GM21619 (cell line): ENCODE measurements around the gene TTI1.
"Not testable (repeated sequence)": the region's sequence is repeated elsewhere in the genome, so short reads cannot be mapped to it uniquely, and the experiment has no call there.

Experiments
- ATAC-seq: cut with Tn5 transposase; IDR thresholded peaks from one replicate; pipeline ENCODE4 v1.9.1; 2021; ENCODE audit not compliant: unreplicated experiment

The TTI1 gene

DNA sequence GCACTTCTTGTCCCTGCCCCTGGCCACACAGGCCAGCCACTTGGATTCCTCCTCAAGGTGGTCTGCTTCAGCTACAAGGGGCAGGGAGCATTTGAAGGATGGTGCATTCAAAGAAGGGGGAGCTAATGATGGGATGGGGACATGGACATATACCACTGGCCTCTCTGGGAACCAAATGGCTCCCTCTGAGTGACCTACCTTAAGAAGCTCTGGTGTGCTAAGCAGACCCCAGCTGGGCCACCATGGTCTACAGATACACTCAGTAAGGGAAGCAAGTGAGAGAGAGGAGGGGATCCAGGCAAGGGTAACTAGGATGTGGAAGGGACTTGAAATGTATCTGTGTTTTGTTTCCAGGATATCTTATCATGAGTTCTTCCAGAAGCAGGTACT is 62.4 kb downstream of the TTI1 start:
- ATAC-seq: no peak

DNA sequence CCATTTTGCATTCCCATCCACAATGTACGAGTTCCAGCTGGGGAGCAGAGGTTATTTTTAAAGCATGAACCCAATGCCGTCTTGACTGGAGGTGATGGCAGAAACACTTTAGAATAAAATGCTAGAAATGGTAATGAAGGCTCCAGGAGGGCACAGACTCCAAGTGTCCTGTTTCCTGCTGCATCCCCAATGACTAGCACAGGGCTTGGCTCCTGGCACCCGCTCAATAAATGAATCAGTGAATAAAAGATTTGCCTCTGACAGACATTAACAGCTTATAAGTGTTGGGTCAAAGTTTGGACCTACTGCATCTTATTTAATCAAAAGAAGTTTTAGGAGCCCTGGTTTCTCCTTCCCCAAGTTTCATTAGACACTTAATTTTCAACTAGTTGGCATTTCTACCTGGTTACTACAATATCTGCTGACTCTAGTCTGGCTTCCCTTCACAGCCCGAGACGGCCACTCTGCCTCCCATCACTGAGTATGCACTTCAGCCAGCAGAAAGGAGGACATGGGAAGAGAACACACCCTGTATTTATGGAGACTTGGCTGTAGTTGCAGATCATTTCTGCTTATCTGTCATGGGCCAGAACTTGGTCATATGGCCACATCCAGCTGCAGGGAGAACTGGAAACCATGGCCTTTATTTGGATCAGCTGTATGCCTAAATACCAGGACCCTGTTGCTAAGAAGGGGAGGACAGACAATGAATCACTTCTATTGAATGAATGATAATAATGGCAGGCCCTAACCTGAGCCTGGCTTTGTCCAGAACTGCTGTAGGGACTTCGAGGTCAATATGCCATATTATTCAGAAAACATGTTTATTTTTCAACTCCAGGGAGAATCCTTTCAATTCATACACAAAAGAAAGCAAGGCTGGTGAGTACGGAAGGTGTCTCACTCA is 63.1 kb downstream of the TTI1 start:
- ATAC-seq: no peak

DNA sequence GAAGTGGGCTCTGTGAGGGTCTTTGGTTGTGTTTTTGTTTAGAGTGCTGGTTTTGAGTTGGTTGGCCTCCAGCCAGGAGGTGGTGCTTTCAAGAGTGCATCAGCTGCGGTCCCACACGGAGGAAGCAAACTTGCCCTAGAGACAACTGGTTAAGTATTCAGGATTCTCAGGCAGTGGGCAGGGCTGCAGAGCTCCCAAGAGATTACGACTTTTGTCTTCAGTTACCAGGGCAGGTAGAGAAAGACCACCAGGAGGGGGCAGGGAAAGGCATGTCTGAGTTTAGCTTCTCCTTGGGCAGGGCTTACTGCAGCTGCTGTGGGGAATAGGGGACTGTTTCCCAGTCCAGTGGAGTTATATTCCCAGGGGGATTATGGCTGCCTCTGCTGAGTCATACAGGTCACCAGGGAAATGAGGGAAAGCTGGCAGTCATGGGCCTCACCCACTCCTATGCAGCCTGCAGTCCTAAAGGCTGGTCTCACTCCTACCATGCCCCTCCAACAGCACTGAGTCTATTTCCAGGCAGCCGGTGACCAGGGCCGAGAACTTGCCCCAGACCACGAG is 64.3 kb downstream of the TTI1 start:
- no peak for ATAC-seq

DNA sequence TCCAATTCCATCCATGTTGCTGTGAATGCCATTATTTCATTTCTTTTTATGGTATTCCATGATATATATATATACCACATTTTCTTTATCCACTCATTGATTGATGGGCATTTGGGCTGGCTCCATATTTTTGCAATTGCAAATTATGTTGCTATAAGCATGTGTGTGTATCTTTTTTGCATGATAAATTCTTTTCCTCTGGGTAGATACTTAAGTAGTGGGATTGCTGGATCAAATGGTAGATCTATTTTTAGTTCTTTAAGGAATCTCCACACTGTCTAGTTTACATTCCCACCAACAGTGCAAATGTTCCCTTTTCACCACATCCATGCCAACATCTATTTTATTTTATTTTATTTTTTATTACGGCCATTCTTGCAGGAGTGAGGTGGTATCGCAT is 69.8 kb downstream of the TTI1 start:
- ATAC-seq: not testable (repeated sequence)

DNA sequence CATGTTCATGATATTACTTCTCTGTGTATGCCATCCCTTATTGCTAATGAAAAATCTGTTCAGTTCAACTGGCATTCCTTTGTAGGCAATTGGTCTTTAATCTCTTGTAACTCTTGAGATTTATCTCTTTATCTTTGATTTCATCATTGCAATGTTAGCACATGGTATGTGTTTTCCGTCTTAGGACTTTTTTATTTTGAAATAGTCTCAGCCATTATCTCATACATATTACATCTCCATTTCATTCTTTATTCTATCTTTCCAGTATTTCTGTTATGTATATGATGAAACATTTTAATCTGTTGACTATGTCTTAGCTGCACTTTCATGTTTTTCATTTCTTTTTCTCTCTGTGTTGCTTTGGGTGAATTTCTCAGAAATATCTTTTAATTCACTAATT is 72.2 kb downstream of the TTI1 start:
- no peak for ATAC-seq

DNA sequence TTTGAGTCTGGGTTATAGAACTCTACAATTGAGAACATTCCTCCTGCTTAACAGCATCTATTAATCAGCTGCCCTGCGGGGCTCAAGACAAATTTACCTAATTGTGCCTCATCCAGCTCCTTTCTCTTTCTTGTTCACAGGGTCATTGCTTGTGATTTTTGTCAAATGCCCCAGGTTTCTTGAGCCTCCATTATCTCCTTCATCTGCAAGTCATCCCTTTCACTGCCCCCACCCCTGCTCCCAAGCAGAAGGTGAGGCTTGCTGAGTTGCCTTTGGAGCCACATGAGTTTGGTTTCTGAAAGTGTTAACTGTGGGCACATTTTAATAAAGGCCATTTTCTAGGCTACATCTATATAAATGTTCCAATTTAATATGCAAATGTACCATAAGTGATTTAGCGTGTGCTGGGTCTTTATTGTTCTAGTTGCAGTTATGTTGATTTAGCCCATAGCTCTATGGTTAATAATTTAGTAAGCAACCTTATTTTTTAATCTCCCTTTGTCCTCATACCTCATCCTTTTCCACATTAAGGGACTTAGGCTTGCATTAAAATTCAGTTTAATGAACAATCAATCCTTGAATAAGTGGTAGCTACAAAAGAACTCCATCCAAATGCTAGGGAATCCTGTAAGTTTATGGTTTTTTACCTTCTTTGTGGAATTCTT is 74.3 kb downstream of the TTI1 start:
- no peak for ATAC-seq

DNA sequence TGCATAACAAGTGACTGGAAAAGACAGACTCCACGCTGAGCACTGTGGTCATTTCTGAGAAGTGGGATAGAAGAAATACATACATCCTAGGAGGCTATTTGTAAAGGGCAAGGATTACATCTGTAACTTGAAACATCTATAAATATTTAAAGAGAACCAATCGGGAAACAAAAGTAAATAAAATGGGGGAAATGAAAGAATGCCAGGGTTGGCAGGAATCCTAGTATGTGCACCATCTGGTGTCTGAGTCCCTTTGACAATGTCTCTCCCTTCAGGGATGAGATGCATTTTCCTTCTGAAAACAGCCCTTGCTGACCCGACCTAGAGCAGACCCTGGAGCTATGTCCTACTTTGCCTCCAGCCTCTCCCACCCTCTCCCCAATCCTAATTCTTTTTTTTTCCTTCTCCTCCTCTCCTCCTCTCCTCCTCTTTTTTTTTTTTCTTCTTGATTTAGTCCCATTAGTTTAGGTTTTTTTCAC is 77.1 kb downstream of the TTI1 start:
- ATAC-seq: no peak

DNA sequence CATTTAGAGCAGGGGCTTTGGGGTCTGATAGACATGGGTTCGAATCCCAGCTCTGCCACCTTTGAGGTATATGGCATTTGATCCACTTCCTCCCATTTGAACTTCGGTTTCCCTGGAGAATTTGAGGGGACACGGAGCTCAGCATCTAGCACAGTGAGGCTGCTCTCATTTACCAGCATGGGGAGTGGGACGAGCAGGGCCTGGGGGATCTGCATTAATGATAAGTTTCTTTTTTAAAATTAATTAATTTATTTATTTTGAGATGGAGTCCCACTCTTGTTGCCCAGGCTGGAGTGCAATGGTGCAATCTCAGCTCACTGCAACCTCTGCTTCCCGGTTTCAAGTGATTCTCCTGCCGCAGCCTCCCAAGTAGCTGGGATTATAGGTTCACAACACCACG is 77.7 kb downstream of the TTI1 start:
- ATAC-seq: no peak

DNA sequence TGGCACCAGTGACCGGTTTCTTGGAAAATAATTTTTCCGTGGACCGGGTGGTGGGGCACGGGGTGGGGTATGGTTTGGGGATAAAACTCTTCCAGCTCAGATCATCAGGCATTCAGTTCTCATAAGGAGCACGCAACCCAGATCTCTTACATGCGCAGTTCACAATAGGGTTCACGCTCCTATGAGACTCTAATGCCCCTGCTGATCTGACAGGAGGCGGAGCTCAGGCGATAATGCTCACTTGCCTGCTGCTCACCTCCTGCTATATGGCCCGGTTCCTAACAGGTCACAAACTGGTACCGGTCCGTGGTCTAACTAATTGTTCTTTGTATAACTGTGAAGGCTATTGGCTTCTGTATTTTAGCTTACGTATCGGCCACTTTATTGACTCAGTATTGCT is 78.6 kb downstream of the TTI1 start:
- ATAC-seq: no peak

DNA sequence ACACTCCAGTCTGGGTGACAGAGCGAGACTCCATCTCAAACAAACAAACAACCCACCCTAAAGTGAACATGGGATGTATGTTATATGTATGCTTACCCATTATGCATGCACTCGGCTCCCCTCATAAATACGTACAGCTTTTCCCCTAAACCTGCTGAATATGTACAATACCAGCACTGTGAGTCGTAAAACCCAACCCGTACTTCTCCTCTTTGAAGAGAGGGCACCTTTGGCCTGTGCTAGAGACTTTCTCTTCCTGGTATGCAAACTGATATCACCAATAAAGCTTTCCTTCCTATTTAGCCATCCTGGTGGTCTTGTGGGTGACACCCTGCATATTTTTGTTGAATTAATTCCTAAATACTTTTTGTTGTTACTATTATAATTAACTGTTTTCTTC is 79.1 kb downstream of the TTI1 start:
- no peak for ATAC-seq

DNA sequence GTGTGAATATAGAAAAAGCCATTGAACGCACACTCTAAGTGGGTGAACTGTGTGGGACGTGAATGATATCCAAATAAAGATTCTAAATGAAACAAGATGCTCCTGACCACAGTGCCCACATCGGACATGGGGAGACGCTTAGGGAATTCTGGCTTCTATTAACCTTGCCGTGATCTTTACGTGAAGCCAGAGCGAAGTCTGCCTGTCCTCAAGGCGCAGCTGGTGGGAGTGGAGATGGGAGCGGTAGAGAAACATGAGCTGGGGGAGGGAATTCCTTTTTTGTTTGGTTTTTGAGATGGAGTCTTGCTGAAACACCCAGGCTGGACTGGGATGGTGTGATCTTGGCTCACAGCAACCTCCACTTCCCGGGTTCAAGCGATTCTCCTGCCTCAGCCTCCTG is 84.3 kb downstream of the TTI1 start:
- no peak for ATAC-seq

DNA sequence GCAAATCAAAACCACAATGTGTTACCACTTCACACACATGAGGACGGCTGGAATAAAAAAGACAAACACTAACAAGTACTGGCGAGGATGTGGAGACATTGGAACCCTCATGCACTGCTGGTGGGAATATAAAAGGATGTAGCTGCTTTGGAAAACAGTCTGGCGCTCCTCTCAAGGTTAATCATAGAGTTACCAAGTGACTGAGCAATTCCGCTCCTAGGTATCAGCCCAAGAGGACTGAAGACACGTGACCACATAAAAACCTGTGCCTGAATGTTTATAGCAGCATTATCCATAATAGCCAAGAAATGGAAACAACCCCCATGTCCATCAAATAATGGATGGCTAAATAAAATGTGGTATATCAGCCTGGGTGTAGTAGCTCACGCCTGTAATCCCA is 85.3 kb downstream of the TTI1 start:
- ATAC-seq: no peak

DNA sequence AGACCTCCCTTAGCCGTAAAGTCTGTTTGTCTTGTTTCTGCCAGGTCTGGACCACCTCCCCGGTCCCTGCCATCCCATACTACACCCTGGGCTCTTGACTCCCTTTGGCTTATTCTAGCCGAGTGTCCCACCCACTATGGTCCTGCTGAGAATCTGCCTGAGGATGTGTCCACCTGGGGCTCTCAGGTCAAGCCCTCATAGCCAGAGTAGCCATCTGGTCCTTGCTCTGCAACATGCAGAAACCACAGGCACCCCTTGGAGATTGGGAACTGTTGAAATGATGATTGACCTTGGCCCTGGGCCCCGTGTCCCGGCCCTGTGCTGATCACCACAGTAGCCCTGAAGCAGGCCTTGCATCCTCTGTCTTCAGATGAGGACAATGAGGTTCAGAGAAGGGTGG is 86.3 kb downstream of the TTI1 start:
- no peak for ATAC-seq

DNA sequence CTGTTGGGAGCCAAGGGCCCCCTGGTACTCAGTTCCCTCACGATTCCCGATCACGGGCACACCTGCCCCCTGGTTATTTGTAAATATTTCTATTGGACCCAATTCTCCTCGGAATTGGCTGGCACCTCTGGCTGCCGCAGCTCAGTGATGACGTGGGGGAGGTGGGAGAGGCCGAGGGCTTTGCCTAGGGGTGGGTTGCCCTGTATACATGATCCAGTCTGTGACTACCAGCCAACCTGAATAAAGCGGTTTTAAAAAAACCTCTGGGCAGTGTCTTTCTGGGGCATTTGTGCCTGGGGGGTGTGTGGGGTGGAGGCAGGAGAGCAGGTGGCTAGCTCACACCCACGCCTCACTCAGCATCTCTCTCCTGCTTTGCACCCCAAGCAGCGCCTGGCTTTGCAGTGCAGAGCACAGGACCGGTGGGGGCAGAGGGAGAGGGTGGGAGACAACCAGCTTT is 88.1 kb downstream of the TTI1 start:
- ATAC-seq: no peak

DNA sequence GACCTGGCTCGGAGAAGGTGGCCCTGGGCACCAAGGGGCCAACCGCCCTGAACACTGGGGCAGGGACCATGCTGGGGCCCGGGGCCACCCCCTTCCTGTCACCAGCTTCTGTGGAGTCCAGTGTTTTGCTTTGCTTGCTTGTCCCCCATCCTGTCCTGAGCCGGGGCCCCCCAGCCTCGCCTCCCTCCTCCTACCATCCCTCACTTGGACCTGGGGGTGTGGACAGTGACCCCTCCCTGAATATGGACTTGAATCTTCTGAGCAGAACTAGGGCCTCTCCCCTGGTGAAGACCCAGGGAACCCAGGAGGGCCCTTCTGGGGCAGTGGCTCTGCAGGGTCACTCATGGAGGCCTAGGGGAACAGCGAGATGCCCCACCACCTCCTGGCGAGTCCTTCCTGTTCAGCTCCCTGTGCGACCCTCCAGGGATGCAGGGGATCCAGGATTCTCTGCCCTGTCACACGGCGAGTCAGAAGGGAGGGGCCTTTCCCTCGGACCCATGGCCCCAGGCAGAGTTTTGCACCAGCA is 88.7 kb downstream of the TTI1 start:
- ATAC-seq: no peak

DNA sequence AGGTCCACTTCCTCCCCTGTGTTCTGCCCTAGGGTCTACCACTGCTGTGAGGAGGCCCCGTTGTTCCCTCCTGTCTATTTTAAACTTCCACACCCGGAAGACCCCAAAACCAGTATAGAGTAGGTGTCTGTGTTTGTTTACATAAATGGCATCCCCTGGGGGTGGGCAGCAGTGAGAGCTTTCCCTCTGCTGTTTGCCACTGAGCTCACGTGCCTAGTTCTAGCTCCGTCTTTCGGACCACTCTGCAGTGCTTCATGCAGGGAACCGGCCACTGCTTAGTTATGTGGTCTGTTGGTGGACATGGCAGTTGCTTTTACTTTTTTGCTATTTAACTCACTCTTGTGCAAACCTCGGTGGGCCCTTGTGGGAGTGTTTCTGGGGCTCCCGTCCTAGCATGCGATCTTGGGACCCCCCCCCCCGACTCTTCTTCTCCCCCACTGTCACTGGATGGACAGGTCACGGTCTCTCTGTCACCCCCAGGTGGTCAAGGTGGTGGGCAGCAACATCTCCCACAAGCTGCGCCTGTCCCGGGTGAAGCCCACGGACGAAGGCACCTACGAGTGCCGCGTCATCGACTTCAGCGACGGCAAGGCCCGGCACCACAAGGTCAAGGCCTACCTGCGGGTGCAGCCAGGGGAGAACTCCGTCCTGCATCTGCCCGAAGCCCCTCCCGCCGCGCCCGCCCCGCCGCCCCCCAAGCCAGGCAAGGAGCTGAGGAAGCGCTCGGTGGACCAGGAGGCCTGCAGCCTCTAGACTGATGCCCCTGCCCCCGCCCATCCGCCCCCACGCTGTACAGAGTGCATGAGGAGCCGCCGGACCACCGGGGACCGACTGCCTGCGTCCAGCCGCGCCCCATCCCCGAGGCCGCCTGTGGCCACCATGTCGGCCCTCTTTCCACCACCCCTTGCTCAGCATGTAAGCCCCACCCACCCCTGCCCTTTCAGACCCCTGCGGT is 89.5 kb downstream of the TTI1 start:
- no peak for ATAC-seq

DNA sequence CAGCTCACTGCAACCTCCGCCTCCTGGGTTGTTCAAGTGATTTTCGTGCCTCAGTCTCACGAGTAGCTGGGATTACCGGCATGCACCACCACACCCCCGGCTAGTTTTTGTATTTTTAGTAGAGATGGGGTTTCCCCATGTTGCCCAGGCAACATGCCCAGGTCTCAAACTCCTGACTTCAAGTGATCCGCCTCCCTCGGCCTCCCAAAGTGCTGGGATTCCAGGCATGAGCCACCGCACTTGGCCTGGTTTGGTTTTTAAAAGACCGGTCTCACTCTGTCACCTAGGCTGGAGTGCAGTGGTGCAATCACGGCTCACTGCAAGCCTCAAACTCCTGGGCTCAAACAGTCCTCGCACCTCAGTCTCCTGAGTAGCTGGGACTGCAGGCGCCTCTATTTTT is 90.2 kb downstream of the TTI1 start:
- ATAC-seq: no peak

DNA sequence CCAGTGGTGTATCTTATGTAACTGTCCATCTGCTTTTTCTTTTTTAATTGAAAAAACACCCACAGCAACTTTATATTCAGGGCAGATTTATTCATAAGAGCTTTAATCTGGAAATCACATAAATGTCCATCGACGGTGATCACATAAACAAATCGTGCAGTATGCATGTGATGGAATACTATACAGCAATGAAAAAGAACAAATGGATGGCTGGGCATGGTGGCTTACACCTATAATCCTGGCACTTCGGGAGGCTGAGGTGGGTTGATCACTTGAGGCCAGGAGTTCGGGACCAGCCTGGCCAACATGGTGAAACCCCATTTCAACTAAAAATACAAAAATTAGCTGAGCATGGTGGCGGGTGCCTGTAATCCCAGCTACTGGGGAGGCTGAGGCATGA is 91.3 kb downstream of the TTI1 start:
- no peak for ATAC-seq

DNA sequence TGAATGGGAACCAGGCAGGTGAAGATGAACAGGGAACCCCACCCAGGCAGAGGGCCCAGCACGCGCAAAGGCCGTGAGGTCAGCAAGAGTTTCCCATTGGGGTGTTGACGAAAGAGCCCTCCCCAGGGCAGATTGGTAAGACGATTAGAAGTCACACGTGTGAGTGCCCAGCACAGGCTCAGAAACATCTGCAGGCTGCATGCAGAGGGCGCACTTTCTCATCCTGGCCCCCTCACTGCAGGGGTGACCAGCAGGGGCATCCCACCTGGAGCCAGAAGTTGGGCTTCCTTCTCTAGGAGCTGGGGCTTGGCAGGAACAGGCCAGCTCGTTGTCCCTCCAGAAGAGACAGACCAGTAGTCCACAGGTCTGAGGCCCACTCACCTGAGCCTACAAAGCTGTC is 91.9 kb downstream of the TTI1 start:
- ATAC-seq: no peak

DNA sequence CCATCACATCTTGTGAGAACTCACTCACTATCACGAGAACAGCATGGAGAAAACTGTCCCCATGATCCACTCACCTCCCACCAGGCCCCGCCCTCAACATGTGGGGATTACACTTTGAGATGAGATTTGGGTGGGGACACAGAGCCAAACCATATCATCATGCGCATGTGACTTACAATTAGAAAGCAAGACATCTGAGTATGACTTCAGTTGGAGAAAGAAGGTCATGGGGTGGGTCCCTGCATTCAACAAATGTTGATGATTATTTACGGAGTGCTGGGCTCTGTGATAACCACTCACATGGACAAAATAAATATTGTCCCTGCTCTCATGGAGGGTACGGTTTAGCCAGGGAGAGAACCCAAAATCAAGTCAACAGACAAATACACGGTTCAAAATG is 92.4 kb downstream of the TTI1 start:
- ATAC-seq: no peak
